A673 (cell line): ENCODE results near the gene NOL8.

Experiments used
- EZH2 ChIP-seq: fragments of 200-600 bp; sonication (generic); IDR thresholded peaks from 2 replicates; pipeline ENCODE4 v1.6.1; 2017; ENCODE audit warnings: borderline replicate concordance, low read depth, mild to moderate bottlenecking, mixed read lengths, antibody characterized with exemption, low read length; ENCODE audit not compliant: poor library complexity, severe bottlenecking
- TF ChIP-seq, protein P1 (sequence below): fragments of 300-800, 200-600 bp; sonication (generic); conservative IDR thresholded peaks from 2 replicates; pipeline ENCODE4 v1.5.1; 2017; ENCODE audit warnings: low read depth, mild to moderate bottlenecking, antibody characterized with exemption, low read length, moderate library complexity, mixed read lengths

DNA sequence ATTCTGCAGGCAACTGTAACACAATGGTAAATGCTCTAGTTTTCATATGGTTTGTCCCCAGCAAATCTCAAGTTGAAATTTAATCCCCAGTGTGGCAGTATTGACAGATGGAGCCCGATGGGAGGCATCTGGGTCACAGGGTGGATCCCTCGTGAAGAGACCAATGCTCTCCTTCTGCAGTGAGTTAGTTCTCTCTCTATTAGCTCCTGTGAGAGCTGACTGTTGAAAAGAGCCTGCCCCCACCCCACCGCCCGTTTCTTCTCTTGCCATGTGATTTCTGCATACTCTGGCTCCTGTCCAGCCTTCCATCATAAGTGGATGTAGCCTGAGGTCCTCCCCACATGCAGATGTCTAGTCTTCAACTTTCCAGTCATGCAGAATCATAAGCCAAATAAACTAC lies 58.7 kb downstream of the NOL8 start:
- TF ChIP-seq, protein P1, sequence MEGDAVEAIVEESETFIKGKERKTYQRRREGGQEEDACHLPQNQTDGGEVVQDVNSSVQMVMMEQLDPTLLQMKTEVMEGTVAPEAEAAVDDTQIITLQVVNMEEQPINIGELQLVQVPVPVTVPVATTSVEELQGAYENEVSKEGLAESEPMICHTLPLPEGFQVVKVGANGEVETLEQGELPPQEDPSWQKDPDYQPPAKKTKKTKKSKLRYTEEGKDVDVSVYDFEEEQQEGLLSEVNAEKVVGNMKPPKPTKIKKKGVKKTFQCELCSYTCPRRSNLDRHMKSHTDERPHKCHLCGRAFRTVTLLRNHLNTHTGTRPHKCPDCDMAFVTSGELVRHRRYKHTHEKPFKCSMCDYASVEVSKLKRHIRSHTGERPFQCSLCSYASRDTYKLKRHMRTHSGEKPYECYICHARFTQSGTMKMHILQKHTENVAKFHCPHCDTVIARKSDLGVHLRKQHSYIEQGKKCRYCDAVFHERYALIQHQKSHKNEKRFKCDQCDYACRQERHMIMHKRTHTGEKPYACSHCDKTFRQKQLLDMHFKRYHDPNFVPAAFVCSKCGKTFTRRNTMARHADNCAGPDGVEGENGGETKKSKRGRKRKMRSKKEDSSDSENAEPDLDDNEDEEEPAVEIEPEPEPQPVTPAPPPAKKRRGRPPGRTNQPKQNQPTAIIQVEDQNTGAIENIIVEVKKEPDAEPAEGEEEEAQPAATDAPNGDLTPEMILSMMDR, result no peak
- no peak for TF ChIP-seq EZH2
